GM19468 (cell line): ENCODE measurements around the gene TNK1.
A peak's percentile ranks its signal among the peaks of the same experiment; 100 is the strongest.
"Not testable (repeated sequence)": the region's sequence is repeated elsewhere in the genome, so short reads cannot be mapped to it uniquely, and the experiment has no call there.

Experiments
- ATAC-seq: cut with Tn5 transposase; IDR thresholded peaks from one replicate; pipeline ENCODE4 v1.9.1; 2021; ENCODE audit warnings: mild to moderate bottlenecking, moderate library complexity, moderate number of reproducible peaks; ENCODE audit not compliant: unreplicated experiment; ENCODE audit errors: extremely low read depth

TNK1 gene

GRCh38 chr17:7354262-7354843, 26.5 kb upstream of the TNK1 start:
- no peak for ATAC-seq

GRCh38 chr17:7355053-7355452, 25.8 kb upstream of the TNK1 start, which contains the start of gene TMEM95:
Gene TMEM95, plus strand, starts transcription at chr17:7355156. Its CDS starts 49 bp downstream, at chr17:7355205.
- no peak for ATAC-seq

GRCh38 chr17:7355573-7355972, 25.3 kb upstream of the TNK1 start:
- no peak for ATAC-seq

- ATAC-seq = no peak
Observed at GRCh38 chr17:7356072-7356549, 24.8 kb upstream of the TNK1 start.

GRCh38 chr17:7356756-7357155, 24.1 kb upstream of the TNK1 start:
- ATAC-seq = no peak

- no peak for ATAC-seq
Observed at GRCh38 chr17:7357381-7357780, 23.5 kb upstream of the TNK1 start.

- ATAC-seq = no peak
Observed at GRCh38 chr17:7361906-7362305, 19.0 kb upstream of the TNK1 start.

- no peak for ATAC-seq
Observed at GRCh38 chr17:7363311-7363710, 17.6 kb upstream of the TNK1 start.

- not testable (repeated sequence) for ATAC-seq
Observed at GRCh38 chr17:7365963-7366362, 14.9 kb upstream of the TNK1 start.

GRCh38 chr17:7367083-7367482, 13.8 kb upstream of the TNK1 start:
- ATAC-seq = no peak

- no peak for ATAC-seq
Observed at GRCh38 chr17:7367918-7368598, 12.8 kb upstream of the TNK1 start.

GRCh38 chr17:7368599-7368994, 12.3 kb upstream of the TNK1 start:
- not testable (repeated sequence) for ATAC-seq

- no peak for ATAC-seq
Observed at GRCh38 chr17:7369825-7370224, 11.1 kb upstream of the TNK1 start.

- no peak for ATAC-seq
Observed at GRCh38 chr17:7370853-7371252, 10.0 kb upstream of the TNK1 start.

- no peak for ATAC-seq
Observed at GRCh38 chr17:7374353-7374752, 6.5 kb upstream of the TNK1 start.

- ATAC-seq = no peak
Observed at GRCh38 chr17:7379134-7379533, 1.8 kb upstream of the TNK1 start.

- ATAC-seq = no peak
Observed at GRCh38 chr17:7380321-7380720, 568 bp upstream of the TNK1 start.

- ATAC-seq = no peak
Observed at GRCh38 chr17:7382901-7383300, 2.0 kb downstream of the TNK1 start.

GRCh38 chr17:7383371-7383741, 2.5 kb downstream of the TNK1 start:
- no peak for ATAC-seq

- ATAC-seq = peak; percentile 44
Observed at GRCh38 chr17:7383742-7384488, 3.0 kb downstream of the TNK1 start.

GRCh38 chr17:7384489-7385081, 3.7 kb downstream of the TNK1 start:
- no peak for ATAC-seq
